Retina (tissue), 1 donor: ENCODE measurements around the gene INTS6L.

Experiments used
- DNase-seq: peaks from one replicate; pipeline ENCODE4 v3.0.0-alpha.2; 2016

Gene INTS6L

GRCh38 chrX:135629342-135629741, 108.9 kb downstream of the INTS6L start:
- DNase-seq: no peak
